ENCODE data around the gene NFATC2.

NFATC2 gene

DNA sequence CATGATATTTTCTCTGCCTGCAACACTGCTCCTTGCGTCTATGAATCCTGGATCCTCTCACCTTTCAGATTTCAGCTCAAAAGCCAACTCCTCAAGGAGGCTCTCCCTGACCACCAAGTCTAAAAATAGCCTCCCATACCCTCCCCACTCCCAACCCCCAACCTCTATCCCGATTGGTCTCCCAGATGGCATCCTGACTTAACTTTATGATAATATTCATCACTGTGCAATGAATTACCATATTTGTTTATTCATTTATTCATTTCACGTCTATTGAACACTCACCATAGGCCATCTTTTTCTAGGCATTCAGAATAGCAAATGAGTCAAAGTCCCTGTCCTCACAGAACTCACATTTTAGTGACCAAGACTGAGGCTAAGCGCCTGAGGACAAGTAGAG is 42.6 kb upstream of the NFATC2 start:
- no peak for TF ChIP-seq FOXP2 (optimal IDR thresholded peaks at IDR 0.05; ENCODE audit: borderline replicate concordance, extremely low read depth, extremely low read length, insufficient read depth)
- no peak for TF ChIP-seq TAF1 (IDR thresholded peaks at IDR 0.05; ENCODE audit: borderline replicate concordance, insufficient read depth, low read length)
- TF ChIP-seq REST (IDR thresholded peaks at IDR 0.05; ENCODE audit: insufficient read depth in 1 of 2, low read depth in 2 of 2, low read length in 2 of 2): no peak
- TF ChIP-seq SIN3A (IDR thresholded peaks at IDR 0.05; ENCODE audit: borderline replicate concordance, insufficient read depth, low read length): no peak
- no peak for TF ChIP-seq POLR2AphosphoS5 (IDR thresholded peaks at IDR 0.05; ENCODE audit: low read depth, low read length)

GRCh38 chr20:51584737-51585136 is 42.2 kb upstream of the NFATC2 start:
- TF ChIP-seq TAF1 (IDR thresholded peaks at IDR 0.05; ENCODE audit: borderline replicate concordance, insufficient read depth, low read length) (no peak), REST (IDR thresholded peaks at IDR 0.05; ENCODE audit: insufficient read depth in 1 of 2, low read depth in 2 of 2, low read length in 2 of 2) (no peak), POLR2AphosphoS5 (IDR thresholded peaks at IDR 0.05; ENCODE audit: low read depth, low read length) (no peak), FOXP2 (optimal IDR thresholded peaks at IDR 0.05; ENCODE audit: borderline replicate concordance, extremely low read depth, extremely low read length, insufficient read depth) (no peak), SIN3A (IDR thresholded peaks at IDR 0.05; ENCODE audit: borderline replicate concordance, insufficient read depth, low read length) (no peak)

DNA sequence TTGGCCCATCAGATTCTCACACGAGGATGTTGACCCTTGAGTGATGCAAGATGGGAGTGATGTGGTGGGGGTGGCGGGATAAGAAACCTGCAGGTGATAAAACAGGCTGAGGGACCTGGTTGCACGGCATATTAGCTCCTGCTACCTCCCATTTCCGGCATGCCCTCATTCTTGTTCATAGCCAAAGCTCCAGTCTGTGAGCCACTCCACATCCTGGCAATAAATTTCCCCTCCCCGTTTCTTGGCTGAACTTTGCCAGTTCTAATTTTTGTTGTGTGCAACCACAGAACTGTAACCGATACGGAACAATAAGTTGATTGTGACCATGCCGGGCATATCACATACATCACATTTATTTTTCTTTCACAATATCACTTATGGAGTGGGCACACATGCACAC is 41.6 kb upstream of the NFATC2 start:
- no peak for TF ChIP-seq SIN3A (IDR thresholded peaks at IDR 0.05; ENCODE audit: borderline replicate concordance, insufficient read depth, low read length)
- no peak for TF ChIP-seq REST (IDR thresholded peaks at IDR 0.05; ENCODE audit: insufficient read depth in 1 of 2, low read depth in 2 of 2, low read length in 2 of 2)
- no peak for TF ChIP-seq TAF1 (IDR thresholded peaks at IDR 0.05; ENCODE audit: borderline replicate concordance, insufficient read depth, low read length)
- TF ChIP-seq FOXP2 (optimal IDR thresholded peaks at IDR 0.05; ENCODE audit: borderline replicate concordance, extremely low read depth, extremely low read length, insufficient read depth): no peak
- no peak for TF ChIP-seq POLR2AphosphoS5 (IDR thresholded peaks at IDR 0.05; ENCODE audit: low read depth, low read length)

GRCh38 chr20:51583499-51583898 is 41.0 kb upstream of the NFATC2 start:
- TF ChIP-seq FOXP2 (optimal IDR thresholded peaks at IDR 0.05; ENCODE audit: borderline replicate concordance, extremely low read depth, extremely low read length, insufficient read depth) (no peak), SIN3A (IDR thresholded peaks at IDR 0.05; ENCODE audit: borderline replicate concordance, insufficient read depth, low read length) (no peak), REST (IDR thresholded peaks at IDR 0.05; ENCODE audit: insufficient read depth in 1 of 2, low read depth in 2 of 2, low read length in 2 of 2) (no peak)

DNA sequence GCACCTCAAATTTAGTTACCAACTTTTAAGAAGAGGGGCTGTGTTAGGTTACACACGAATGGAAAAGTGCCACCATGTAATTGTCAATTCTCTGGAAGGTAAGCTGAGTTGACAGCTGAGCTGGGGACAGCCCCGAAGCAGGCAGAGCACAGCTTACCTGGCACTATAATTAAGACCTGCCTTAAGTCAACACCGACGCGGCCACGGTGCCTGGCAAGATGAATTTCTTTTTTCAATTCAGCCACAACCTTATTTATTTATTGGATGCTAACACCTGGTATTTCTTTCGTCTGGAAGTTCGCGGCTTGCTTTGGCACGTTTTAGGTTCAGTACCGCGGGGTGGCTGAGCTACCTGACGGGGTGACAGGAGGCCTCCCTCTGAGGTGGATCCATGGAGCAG is 40.6 kb upstream of the NFATC2 start:
- TF ChIP-seq SIN3A (IDR thresholded peaks at IDR 0.05; ENCODE audit: borderline replicate concordance, insufficient read depth, low read length): no peak
- no peak for TF ChIP-seq FOXP2 (optimal IDR thresholded peaks at IDR 0.05; ENCODE audit: borderline replicate concordance, extremely low read depth, extremely low read length, insufficient read depth)
- no peak for TF ChIP-seq REST (IDR thresholded peaks at IDR 0.05; ENCODE audit: insufficient read depth in 1 of 2, low read depth in 2 of 2, low read length in 2 of 2)
- TF ChIP-seq POLR2AphosphoS5 (IDR thresholded peaks at IDR 0.05; ENCODE audit: low read depth, low read length): no peak
- no peak for TF ChIP-seq TAF1 (IDR thresholded peaks at IDR 0.05; ENCODE audit: borderline replicate concordance, insufficient read depth, low read length)

Data from PFSK-1 (cell line).